ENCODE results near the gene FKBP10.
A peak's percentile ranks its signal among the peaks of the same experiment; 100 is the strongest.

DNA sequence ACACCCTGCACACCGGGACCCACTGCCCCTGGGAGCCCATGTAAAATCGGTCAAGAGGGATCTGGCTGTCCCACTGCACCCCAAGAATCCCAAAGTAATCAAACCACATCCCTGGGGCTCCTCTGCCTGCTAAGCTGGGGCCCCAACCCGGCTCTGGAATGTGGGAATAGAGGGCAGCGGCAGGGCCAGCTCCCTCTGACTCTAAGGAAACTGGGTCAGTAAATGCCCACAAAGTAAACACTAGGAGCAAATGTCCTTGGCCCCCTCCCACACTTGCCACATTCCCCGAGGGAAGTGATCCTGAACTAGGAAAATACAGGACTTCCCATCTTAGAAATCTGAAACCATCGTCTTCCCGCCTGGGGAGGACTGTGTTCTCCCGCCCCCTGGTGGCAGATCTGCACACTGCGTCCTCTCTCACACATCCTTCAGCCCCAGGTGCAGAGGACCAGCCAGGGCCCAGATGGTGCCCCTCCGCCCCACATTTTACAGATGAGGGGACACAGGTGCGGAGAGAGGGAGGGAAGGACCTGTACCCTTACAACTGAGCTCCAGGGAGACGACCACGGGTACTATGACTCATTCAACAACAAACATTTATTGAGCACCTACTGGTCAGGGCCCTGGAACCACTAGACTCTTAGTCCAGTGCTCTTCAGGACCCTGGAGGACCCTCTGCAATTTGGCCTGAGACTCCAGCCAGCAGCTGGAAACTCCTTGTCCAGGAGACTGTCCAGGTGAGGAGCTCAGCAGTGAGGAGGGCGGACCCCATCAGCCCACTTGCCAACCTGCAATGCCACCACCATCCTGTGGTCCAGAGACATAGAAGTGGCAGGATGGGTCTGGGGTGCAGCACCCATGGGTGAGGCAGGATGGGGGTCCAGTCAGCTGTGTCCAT lies 11.2 kb upstream of the FKBP10 start:
- TF ChIP-seq CTCF (IDR thresholded peaks at IDR 0.05; ENCODE audit: borderline replicate concordance, extremely low read depth, low read length, poor library complexity, severe bottlenecking) (peak; percentile 98), EZH2 (IDR thresholded peaks at IDR 0.05; ENCODE audit: borderline replicate concordance, low read depth, low read length, severe bottlenecking) (no peak)
